GM12864 (cell line): ENCODE data around the gene KRTAP10-1.
"Not testable (repeated sequence)": the region's sequence is repeated elsewhere in the genome, so short reads cannot be mapped to it uniquely, and the experiment has no call there.

ENCODE experiments used
- DNase-seq: peaks from one replicate; pipeline ENCODE4 v3.0.0-alpha.2; 2011; ENCODE audit warnings: low read depth
- H3K4me3 ChIP-seq: 2 replicates; pipeline ENCODE4 v1.5.1; 2011; ENCODE audit warnings: mild to moderate bottlenecking, low read depth, low read length, control low read depth
- TF ChIP-seq, protein P1 (sequence below): IDR thresholded peaks from 2 replicates; pipeline ENCODE4 v1.5.1; 2011; ENCODE audit warnings: low read depth, mild to moderate bottlenecking, moderate library complexity, low read length, control low read depth, inconsistent platforms; ENCODE audit errors: missing control alignments

KRTAP10-1 gene

DNA sequence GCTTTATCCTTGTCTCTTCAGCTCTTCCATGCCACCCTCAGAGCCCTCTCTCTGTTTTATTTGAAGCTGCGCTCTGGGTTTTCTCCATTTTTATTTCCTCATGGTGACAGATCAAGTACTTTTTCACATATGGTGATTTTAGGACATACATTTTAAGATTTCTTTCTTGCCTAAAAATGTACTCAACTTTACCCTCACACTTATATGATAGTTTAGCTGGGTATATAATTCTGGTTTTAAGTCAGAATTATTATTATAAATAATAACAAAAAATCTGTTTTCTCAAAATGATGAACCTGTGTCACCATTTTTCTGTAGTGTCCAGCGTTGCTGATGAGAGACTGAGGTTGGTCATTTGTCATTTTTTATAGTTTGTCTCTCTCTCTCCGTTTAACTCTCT is 41.2 kb upstream of the KRTAP10-1 start:
- DNase-seq, result no peak
- TF ChIP-seq, protein P1, sequence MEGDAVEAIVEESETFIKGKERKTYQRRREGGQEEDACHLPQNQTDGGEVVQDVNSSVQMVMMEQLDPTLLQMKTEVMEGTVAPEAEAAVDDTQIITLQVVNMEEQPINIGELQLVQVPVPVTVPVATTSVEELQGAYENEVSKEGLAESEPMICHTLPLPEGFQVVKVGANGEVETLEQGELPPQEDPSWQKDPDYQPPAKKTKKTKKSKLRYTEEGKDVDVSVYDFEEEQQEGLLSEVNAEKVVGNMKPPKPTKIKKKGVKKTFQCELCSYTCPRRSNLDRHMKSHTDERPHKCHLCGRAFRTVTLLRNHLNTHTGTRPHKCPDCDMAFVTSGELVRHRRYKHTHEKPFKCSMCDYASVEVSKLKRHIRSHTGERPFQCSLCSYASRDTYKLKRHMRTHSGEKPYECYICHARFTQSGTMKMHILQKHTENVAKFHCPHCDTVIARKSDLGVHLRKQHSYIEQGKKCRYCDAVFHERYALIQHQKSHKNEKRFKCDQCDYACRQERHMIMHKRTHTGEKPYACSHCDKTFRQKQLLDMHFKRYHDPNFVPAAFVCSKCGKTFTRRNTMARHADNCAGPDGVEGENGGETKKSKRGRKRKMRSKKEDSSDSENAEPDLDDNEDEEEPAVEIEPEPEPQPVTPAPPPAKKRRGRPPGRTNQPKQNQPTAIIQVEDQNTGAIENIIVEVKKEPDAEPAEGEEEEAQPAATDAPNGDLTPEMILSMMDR, result no peak
- H3K4me3 ChIP-seq, result no peak overlapping the region

DNA sequence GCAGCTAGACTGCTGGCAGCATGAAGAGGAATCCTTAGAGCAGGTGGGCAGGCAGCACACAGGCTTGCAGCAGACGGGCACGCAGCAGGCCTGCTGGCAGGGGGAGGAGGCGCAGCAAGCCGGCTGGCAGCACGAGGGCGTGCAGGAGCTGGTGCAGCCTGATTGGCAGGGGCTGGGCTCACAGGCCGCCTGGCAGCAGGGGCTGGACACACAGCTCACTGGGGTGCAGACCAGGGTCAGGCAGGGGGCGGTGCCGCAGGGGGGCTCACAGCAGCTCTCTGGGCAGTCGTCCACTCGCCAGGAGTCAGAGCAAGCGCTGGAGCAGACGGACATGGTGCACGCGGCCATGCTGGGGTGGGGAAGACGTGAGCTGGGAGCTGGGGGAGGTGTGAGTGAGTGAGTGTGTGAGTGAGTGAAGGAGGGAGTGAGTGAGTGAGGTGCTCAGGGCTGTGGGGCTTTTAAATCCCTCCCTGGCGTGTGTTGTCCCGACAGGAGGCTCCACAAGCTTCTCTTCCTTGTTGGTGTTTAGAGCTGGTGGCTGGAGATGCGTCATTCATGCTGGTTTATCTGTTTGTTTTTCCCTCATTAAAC is 40.3 kb upstream of the KRTAP10-1 start, which contains the start of gene KRTAP10-5:
Gene KRTAP10-5 (minus strand): TSS at position 374 of the 591 bp plus-strand sequence. CDS start 26 bp downstream, at position 348.
- H3K4me3 ChIP-seq, DNase-seq: not testable (repeated sequence)

DNA sequence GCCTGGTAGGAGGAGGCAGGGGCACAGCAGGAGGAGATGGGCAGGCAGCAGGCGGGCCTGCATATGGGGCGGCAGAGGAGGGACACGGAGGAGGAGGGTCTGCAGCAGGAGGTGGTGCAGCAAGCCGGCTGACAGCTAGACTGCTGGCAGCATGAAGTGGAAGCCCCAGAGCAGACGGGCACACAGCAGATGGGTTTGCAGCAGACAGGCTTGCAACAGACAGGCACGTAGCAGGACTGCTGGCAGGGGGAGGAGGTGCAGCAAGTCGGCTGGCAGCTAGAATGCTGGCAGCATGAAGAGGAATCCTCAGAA is 39.8 kb upstream of the KRTAP10-1 start:
- DNase-seq, result no peak
- no peak overlapping the region for H3K4me3 ChIP-seq
- TF ChIP-seq, protein P1, result no peak

DNA sequence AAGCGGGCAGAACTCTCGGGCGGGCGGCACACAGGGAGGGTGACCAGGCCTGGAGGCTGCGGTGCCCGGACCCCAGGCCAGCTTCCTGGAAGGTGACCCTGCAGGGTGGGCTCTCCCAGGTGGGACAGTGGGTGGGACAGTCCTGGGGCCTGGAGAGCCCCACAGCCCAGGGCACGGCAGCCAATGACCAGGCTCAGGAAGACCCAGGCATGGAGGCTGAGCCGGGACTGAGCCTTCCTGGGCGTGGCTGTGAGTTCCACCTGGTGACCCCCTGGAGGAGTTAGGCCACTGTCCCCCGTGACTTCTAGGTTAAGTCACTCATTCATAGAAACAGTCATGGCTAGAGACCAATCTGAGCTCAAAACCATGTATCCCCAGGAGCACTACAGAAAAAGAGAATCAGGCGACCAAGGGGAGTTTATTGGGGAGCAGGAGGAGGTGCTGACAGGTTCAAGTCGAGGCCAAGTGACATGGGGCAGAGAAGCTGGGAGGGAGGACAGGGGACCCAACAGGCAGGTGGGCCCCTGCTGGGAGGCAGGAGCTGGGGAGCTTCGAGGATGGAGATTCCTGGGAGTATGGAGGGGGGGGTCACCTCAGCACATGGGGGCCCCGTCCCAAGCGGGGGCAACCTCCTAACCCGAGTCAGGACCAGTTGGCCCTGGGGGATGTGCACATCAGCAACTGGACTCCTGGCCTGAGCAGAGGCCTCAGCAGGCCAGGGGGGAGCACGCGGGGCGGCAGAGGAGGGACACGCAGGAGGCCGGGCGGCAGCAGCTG is 39.2 kb upstream of the KRTAP10-1 start:
- H3K4me3 ChIP-seq, result no peak overlapping the region
- TF ChIP-seq, protein P1, result no peak
- no peak for DNase-seq

DNA sequence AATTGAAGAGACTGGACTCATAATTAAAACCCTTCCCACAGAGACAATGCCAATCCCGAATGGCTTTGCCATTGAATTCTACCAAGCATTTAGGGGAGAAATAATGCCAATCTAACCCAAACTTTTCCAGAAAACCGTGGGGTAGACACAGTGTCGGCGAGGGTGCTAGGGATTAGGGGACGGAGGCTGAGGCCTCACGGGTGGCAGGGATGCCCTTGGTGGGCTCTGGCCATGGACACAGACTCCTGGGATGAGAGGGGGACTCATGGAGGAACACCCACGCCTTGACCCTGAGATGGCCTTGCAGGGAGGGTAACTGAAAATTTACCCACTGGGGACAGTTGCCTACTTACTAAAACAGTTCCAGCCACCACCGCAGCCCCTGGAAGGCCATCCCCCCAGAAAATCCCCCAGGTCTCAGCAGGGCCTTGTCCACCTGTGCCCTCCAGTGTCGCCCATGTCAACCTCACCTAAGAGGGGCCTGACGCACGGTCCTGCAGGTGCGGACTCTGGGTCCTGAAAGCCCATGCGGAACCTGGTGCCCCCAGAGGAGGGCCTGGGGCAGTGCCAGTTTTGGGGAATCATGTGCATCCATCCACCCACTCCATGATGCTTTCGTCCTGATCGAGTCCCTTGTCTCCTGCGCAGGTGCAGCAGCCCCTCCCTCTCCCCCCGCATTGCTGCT is 38.5 kb upstream of the KRTAP10-1 start:
- DNase-seq, result no peak
- TF ChIP-seq, protein P1, result no peak

DNA sequence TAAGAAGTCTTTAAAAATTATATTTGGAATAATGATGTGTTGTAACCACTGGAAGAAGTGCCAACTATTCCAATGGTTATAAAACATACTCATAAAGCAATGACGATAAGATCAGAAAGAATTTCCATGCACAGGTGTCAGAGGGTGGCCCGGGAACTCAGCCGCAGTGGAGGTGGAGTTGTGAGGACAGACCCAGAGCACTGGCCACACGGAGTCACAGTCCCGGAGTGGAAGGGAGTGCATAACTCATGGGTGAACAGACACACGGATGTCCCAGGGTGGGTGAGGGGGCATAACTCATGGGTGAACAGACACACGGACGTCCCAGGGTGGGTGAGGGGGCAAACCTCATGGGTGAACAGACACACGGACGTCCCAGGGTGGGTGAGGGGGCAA is 36.0 kb upstream of the KRTAP10-1 start:
- TF ChIP-seq, protein P1, result no peak
- no peak for DNase-seq
- no peak overlapping the region for H3K4me3 ChIP-seq

More for the DNA sequence above, 38.5 kb upstream of the KRTAP10-1 start:
- no peak overlapping the region for H3K4me3 ChIP-seq

DNA sequence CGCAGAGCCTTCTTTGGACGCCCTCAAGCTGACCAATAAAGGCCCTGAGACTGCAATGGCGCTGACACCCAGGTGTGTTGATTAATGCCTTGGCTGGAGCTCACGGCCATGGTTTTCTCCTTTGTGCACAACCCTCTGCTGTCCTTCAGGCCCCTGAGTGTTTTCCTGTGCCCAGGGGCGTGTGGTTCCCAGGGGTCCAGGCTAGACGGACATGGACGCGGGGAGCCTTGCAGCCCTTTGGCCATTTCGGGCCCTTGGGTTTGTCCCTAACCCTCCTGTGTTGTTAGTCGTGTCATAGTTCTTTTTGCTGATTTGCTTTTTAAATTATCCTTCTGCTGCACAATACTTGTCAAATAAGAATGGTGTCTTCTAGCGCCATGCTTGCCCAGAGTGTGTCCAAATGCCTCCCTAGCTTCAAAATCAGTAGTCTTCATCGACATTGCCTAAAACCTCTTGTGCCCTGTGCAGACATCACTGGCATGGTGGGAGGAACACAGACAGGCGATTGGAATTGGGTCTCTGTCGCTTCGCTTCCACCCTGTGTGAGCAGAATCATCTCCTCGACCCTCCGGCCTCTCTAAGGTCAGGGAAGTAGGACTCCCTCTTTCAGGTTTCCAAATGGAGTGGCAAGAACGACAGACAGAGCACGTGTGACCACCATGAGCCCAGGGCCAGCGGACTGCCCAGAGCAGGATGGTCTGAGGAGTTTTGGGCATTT is 35.5 kb upstream of the KRTAP10-1 start:
- no peak overlapping the region for H3K4me3 ChIP-seq
- TF ChIP-seq, protein P1, result no peak
- DNase-seq, result no peak
